Tibial nerve (tissue), 3 donors: ENCODE results near the gene ARAP1.

Experiments
- CTCF ChIP-seq, 5 experiments: fragments of 200-600 bp in 3 of 5; fragments of 450-650 bp in 2 of 5; sonication (generic) in 3 of 5; IDR thresholded peaks; one replicate each; pipeline ENCODE4 v1.5.1; 2016 to 2019; ENCODE audit warnings: antibody characterized with exemption in 5 of 5, mild to moderate bottlenecking in 3 of 5, moderate library complexity in 2 of 5
- POLR2A ChIP-seq, 2 donors: fragments of 450-650 bp; IDR thresholded peaks; one replicate each; pipeline ENCODE4 v1.6.1; 2017; ENCODE audit warnings: antibody characterized with exemption in 2 of 2, mild to moderate bottlenecking in 2 of 2, moderate library complexity in 2 of 2

DNA sequence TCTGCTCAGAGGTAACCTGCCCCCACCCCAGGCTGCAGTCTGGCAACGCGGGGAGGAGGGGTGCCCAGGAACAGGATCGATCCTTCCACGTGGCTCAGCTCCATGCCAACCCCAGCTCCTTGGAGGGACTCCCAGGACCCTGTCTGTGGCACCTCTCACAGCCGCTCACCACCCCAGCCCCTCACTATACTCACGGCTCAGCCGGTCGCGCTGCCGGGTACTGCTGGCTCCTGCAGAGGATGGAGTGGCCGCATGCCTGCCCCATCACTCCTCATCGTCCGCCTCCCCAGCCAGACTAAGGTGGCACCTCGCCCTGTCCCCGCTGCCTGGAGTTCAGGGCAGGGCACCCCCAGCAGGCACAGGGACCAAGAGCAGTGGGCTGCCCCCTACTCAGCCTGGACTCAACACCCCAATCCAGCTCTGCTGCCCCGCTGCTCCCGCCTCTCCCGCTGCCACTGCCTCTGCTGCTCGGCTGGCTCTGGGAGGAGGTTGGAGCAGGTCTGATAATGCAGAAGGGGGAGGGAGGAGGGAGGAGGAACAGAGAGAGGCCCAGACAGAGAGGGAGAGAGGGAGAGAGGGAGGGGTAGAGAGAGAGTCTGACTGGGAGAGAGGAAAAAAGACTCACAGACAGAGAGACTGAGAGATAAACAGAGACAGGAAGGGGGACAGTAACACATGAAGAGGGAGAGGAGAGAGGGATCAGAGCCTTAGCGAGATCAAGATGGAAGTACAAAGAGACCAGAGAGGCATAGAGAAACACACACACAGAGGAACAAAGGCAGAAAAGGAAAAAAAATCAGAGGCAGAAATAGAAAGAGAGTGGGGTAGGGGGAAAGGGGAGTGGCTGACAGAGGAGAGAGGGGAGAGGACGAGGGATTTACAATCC lies 78.0 kb downstream of the ARAP1 start, which contains the start of gene PDE2A:
- TF ChIP-seq CTCF (IDR thresholded peaks at IDR 0.05), result no peak
- no peak for TF ChIP-seq POLR2A (IDR thresholded peaks at IDR 0.05)
